Measurements from ENCODE around the gene RAB7B. TPM values are rescaled to one million over a fixed set of nuclear protein-coding genes. Genes with fewer than 3 reads are reported as not detected.

RAB7B gene
- total RNA-seq, 4 donors from 2014 or later: 21.6 to 55.5 (median 26.8) TPM

DNA sequence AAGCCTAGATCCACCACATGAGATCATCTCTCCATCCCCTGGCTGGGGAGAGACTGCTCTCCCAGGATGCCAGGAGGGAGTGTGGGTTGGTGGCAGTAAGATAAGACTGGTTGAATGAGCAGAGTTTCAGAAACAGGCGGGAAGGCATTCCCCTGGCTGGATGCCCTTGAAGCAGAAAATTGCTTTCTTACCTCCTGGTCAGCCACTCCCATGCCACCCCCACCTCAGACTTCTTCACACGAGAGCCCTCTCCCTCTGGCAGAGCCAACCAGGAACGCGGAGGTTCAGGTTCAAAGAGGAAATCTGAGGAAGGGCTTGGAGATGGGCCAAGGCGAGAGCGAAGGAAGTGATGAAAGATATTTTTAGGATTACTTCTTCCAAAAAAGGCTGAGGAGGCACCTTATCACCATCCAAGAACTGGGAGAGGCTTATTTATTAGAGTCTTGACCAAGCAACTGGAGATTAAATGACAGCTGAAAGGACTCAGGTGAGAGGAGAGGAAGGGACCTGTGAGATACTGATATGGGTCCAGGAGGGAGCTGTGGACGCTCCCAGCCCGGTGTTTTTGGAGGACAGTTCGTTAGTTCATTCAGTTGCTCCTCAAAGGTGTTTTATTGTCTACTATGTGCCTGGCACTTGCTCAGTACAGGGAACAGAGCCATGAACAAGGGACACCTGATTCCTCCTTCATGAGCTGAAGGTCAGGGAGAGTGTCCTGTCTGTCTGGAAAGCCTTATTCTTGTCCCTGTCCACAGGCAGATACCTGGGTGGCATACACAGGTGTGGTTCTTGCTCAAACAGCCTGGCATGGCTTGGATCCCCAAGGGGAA is 41.0 kb downstream of the RAB7B start:
- 48% methylated on average over 9 of the region's 9 CpGs for WGBS
- Histone ChIP-seq H3K27ac (no peak overlapping the region), H3K4me1 (peaks cover 13% of the 10 kb centered on the region), H3K4me3 (no peak overlapping the region), H3K9me3 (no peaks in the 10 kb centered on the region), H3K27me3 (peaks cover 38% of the 10 kb centered on the region), H3K36me3 (no peaks in the 10 kb centered on the region)
- TF ChIP-seq POLR2A (IDR thresholded peaks at IDR 0.05) (no peak), POLR2AphosphoS5 (IDR thresholded peaks at IDR 0.05) (no peak), EP300 (IDR thresholded peaks at IDR 0.05) (no peak)
- TF ChIP-seq, protein P1, sequence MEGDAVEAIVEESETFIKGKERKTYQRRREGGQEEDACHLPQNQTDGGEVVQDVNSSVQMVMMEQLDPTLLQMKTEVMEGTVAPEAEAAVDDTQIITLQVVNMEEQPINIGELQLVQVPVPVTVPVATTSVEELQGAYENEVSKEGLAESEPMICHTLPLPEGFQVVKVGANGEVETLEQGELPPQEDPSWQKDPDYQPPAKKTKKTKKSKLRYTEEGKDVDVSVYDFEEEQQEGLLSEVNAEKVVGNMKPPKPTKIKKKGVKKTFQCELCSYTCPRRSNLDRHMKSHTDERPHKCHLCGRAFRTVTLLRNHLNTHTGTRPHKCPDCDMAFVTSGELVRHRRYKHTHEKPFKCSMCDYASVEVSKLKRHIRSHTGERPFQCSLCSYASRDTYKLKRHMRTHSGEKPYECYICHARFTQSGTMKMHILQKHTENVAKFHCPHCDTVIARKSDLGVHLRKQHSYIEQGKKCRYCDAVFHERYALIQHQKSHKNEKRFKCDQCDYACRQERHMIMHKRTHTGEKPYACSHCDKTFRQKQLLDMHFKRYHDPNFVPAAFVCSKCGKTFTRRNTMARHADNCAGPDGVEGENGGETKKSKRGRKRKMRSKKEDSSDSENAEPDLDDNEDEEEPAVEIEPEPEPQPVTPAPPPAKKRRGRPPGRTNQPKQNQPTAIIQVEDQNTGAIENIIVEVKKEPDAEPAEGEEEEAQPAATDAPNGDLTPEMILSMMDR (IDR thresholded peaks at IDR 0.05): no peak
- DNase-seq (ENCODE audit: low spot score in 2 of 2): no peak

DNA sequence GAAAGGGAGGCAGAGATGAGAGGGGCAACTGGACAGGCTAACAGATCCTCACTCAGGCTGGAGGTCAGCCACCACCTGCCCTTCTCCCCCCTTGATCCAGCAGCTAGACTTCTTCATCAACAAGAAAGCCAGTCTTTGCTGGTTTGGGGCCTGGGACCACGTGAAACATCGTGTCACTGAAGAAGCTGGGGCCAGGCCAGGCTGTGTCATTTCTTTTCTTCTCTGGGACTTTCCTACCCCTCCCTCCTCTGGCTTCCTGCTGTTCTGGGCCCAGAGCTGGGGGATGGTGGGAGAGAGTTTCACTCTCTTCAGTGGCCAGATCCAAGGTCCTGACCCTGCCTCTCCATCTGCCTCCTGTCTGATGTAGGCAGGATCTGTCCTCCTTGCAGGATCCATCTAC is 41.8 kb downstream of the RAB7B start:
- H3K27me3 ChIP-seq: peaks cover 46% of the 10 kb centered on the region
- H3K36me3 ChIP-seq: no peaks in the 10 kb centered on the region
- DNase-seq (ENCODE audit: low spot score in 2 of 2): no peak
- WGBS: 31% methylated on average over 2 of the region's 2 CpGs
- peaks cover 13% of the 10 kb centered on the region for H3K4me1 ChIP-seq
- TF ChIP-seq EP300 (IDR thresholded peaks at IDR 0.05) (no peak), POLR2AphosphoS5 (IDR thresholded peaks at IDR 0.05) (no peak), POLR2A (IDR thresholded peaks at IDR 0.05) (no peak)
- TF ChIP-seq, protein P1 (IDR thresholded peaks at IDR 0.05): no peak
- H3K27ac ChIP-seq: no peak overlapping the region
- no peaks in the 10 kb centered on the region for H3K9me3 ChIP-seq
- no peak overlapping the region for H3K4me3 ChIP-seq

DNA sequence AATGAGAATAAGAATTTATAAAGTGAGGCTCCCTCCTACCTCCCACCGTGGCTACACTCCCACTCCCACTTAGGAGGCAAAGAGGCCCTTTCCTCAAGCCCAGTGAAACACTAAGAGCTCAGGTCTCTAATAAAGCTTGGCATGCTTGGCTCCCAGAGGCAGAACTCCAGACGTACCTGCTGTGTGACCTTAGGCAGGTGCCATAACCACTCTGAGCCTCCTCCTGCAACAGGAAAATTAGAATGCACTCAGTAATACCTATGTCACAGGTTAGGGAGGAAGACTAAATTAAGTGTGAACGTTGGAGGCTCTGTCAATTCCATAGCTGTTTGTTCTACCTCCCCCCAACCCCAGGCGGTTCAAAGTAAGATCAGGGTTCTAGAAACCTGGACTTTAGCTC is 43.4 kb downstream of the RAB7B start:
- H3K27me3 ChIP-seq: peaks cover 51% of the 10 kb centered on the region
- no peak for DNase-seq (ENCODE audit: low spot score in 2 of 2)
- H3K9me3 ChIP-seq: no peaks in the 10 kb centered on the region
- H3K36me3 ChIP-seq: no peaks in the 10 kb centered on the region
- WGBS: 79% methylated on average over 4 of the region's 4 CpGs
- TF ChIP-seq POLR2A (IDR thresholded peaks at IDR 0.05) (no peak), EP300 (IDR thresholded peaks at IDR 0.05) (no peak), POLR2AphosphoS5 (IDR thresholded peaks at IDR 0.05) (no peak)
- TF ChIP-seq, protein P1 (IDR thresholded peaks at IDR 0.05): no peak
- no peak overlapping the region for H3K4me3 ChIP-seq
- peaks cover 13% of the 10 kb centered on the region for H3K4me1 ChIP-seq
- no peak overlapping the region for H3K27ac ChIP-seq

DNA sequence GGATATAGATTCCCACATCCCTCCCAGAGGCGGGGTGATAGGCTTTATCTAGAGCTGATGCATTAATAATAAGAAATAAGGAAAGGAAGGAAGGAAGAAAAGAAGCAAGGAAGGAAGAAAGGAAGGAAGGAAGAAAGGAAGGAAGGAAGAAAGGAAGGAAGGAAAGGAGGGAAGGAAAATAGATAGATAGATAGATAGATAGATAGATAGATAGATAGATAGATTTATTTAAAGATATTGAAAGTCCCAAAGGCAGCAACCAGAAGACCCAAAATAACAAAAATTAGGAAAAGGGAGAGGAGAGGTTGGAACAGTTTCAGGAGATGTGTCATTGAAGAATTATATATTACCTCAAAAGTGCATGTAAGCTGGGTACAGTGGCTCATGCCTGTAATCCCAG is 47.7 kb downstream of the RAB7B start:
- TF ChIP-seq POLR2AphosphoS5 (IDR thresholded peaks at IDR 0.05) (no peak), POLR2A (IDR thresholded peaks at IDR 0.05) (no peak), EP300 (IDR thresholded peaks at IDR 0.05) (no peak)
- TF ChIP-seq, protein P1 (IDR thresholded peaks at IDR 0.05): no peak
- Histone ChIP-seq H3K36me3 (no peaks in the 10 kb centered on the region), H3K27ac (no peak overlapping the region), H3K4me3 (no peak overlapping the region), H3K27me3 (peaks cover 58% of the 10 kb centered on the region), H3K9me3 (no peaks in the 10 kb centered on the region), H3K4me1 (peaks cover 16% of the 10 kb centered on the region)
- DNase-seq (ENCODE audit: low spot score in 2 of 2): no peak
- WGBS: 79% methylated on average over 1 of the region's 1 CpG

DNA sequence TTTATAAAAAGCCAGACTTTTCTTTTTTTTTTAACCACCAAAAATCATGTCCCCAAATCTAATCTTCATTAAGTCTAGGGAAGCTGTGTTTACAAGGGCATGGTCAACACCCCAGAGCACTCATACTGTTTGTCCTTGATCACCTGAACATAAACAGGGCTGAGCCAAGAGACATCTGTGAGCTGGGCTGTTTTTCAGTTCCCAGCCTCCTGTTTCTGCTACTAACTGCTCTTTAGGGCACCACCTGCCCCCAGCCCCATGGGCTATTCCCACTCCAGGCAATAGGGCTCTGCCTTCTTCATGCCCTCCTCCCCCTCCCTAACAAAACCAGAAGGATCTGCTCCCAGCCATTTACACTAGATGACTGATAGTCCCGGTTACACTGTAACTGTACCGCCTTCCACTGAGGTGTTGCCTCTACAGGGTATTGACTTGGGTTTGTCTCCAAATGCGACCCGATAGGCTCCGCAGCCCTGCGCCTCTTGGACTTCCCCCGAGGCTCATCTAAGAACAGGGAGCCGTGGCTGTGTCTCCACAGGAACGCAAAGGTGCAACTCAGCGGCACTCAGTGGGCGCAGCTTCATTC is 48.3 kb downstream of the RAB7B start:
- Histone ChIP-seq H3K27me3 (peaks cover 53% of the 10 kb centered on the region), H3K4me3 (no peak overlapping the region), H3K9me3 (no peaks in the 10 kb centered on the region), H3K4me1 (peaks cover 21% of the 10 kb centered on the region), H3K27ac (no peak overlapping the region), H3K36me3 (no peaks in the 10 kb centered on the region)
- DNase-seq (ENCODE audit: low spot score in 2 of 2): no peak
- TF ChIP-seq EP300 (IDR thresholded peaks at IDR 0.05) (no peak), POLR2AphosphoS5 (IDR thresholded peaks at IDR 0.05) (no peak), POLR2A (IDR thresholded peaks at IDR 0.05) (no peak)
- TF ChIP-seq, protein P1 (IDR thresholded peaks at IDR 0.05): no peak
- WGBS: 58% methylated on average over 11 of the region's 11 CpGs

Data from suprapubic skin (tissue), 4 donors.